ENCODE measurements around the gene SIGLEC8.

The SIGLEC8 gene

GRCh38 chr19:51402117-51402516 is 56.1 kb downstream of the SIGLEC8 start:
- no peak for DNase-seq (ENCODE audit: low read depth)
